Smooth muscle cell (in vitro differentiated cells): ENCODE data around the gene DOCK3. TPM values are rescaled to one million over a fixed set of nuclear protein-coding genes. Genes with fewer than 3 reads are reported as not detected.

ENCODE experiments used
- DNase-seq: peaks from one replicate; lab custom pipeline; 2025; ENCODE audit not compliant: unreplicated experiment; lab: John Stamatoyannopoulos, UW
- H2AFZ ChIP-seq: fragments of 200-600 bp; sonication (generic); 2 replicates; pipeline ENCODE4 v1.6.0; 2016; ENCODE audit warnings: antibody characterized with exemption, low read depth, mild to moderate bottlenecking
- H3F3A ChIP-seq: fragments of 200-600 bp; sonication (generic); 2 replicates; pipeline ENCODE4 v1.6.0; 2017; ENCODE audit warnings: antibody characterized with exemption, low read depth
- H3K27ac ChIP-seq: fragments of 200-600 bp; sonication (generic); 2 replicates; pipeline ENCODE4 v1.5.1; 2016; ENCODE audit warnings: low read depth, mild to moderate bottlenecking
- H3K27me3 ChIP-seq: fragments of 200-600 bp; sonication (generic); 2 replicates; pipeline ENCODE4 v1.6.1; 2016; ENCODE audit warnings: low read depth, mild to moderate bottlenecking
- H3K36me3 ChIP-seq: fragments of 200-600 bp; sonication (generic); 2 replicates; pipeline ENCODE4 v1.5.1; 2016; ENCODE audit warnings: low read depth
- H3K4me1 ChIP-seq: fragments of 200-600 bp; sonication (generic); 2 replicates; pipeline ENCODE4 v1.5.1; 2016; ENCODE audit warnings: low read depth
- H3K4me2 ChIP-seq: fragments of 200-600 bp; sonication (generic); 2 replicates; pipeline ENCODE4 v1.6.0; 2016; ENCODE audit warnings: mild to moderate bottlenecking
- H3K4me3 ChIP-seq: fragments of 200-600 bp; sonication (generic); 2 replicates; pipeline ENCODE4 v1.5.1; 2016; ENCODE audit warnings: mild to moderate bottlenecking
- H3K79me2 ChIP-seq: fragments of 200-600 bp; sonication (generic); 2 replicates; pipeline ENCODE4 v1.6.0; 2016; ENCODE audit warnings: low read depth, mild to moderate bottlenecking
- H3K9ac ChIP-seq: fragments of 200-600 bp; sonication (generic); 2 replicates; pipeline ENCODE4 v1.6.0; 2016; ENCODE audit warnings: low read depth
- H3K9me3 ChIP-seq: fragments of 200-600 bp; sonication (generic); replicated peaks from 2 replicates; pipeline ENCODE4 v1.5.1; 2016; ENCODE audit warnings: low read depth
- H4K20me1 ChIP-seq: fragments of 200-600 bp; sonication (generic); 2 replicates; pipeline ENCODE4 v1.6.0; 2016; ENCODE audit warnings: low read depth
- CTCF ChIP-seq: fragments of 200-600 bp; sonication (generic); IDR thresholded peaks from 2 replicates; pipeline ENCODE4 v1.5.1; 2017; ENCODE audit warnings: borderline replicate concordance, mild to moderate bottlenecking, antibody characterized with exemption; ENCODE audit not compliant: insufficient read depth, poor library complexity, severe bottlenecking
- WGBS: methylation state at CpG from one replicate; pipeline ENCODE4 v1.1.7; 2016; ENCODE audit warnings: low lambda C conversion rate; 5-methylcytosine and 5-hydroxymethylcytosine counted together
- polyA plus RNA-seq: library from polyadenylated mRNA; unstranded; fragments of >200 nt; fragmentation: Nextera tagmentation; extraction: Ambion mirVana; gene quantifications from 2 replicates; pipeline ENCODE4 v1.2.1, GENCODE V29; 2016
- total RNA-seq: library from RNA; depleted of rRNA; stranded (reverse); fragments of >200 nt; gene quantifications from 2 replicates; pipeline ENCODE4 v1.2.3, GENCODE V29; 2014

DOCK3 gene
- total and polyA plus RNA-seq, 2 experiments from 2014 or later, result 0.29 to 2.2 TPM

- no peak overlapping the region for H3K4me3 ChIP-seq
- no peaks in the 10 kb centered on the region for H3K79me2 ChIP-seq
- H3K27ac ChIP-seq, result no peak overlapping the region
- H3K36me3 ChIP-seq, result no peaks in the 10 kb centered on the region
- H3K27me3 ChIP-seq, result no peaks in the 10 kb centered on the region
- H3K4me1 ChIP-seq, result no peaks in the 10 kb centered on the region
- no peak for TF ChIP-seq CTCF
- H3K4me2 ChIP-seq, result no peak overlapping the region
- DNase-seq, result no peak
- 91% methylated on average over 2 of the region's 2 CpGs for WGBS
- H3F3A ChIP-seq, result no peaks in the 10 kb centered on the region
- no peak overlapping the region for H2AFZ ChIP-seq
- no peak overlapping the region for H3K9ac ChIP-seq
- H3K9me3 ChIP-seq, result no peaks in the 10 kb centered on the region
- H4K20me1 ChIP-seq, result no peaks in the 10 kb centered on the region
Measured at GRCh38 chr3:50936389-50936788, 261.7 kb downstream of the DOCK3 start.

- WGBS, result 95% methylated on average over 2 of the region's 2 CpGs
- H3K27ac ChIP-seq, result no peak overlapping the region
- no peaks in the 10 kb centered on the region for H3K36me3 ChIP-seq
- no peaks in the 10 kb centered on the region for H3K4me1 ChIP-seq
- no peak for TF ChIP-seq CTCF
- no peaks in the 10 kb centered on the region for H4K20me1 ChIP-seq
- no peaks in the 10 kb centered on the region for H3K79me2 ChIP-seq
- H2AFZ ChIP-seq, result no peak overlapping the region
- no peak overlapping the region for H3K4me3 ChIP-seq
- no peak for DNase-seq
- no peak overlapping the region for H3K4me2 ChIP-seq
- H3K9ac ChIP-seq, result no peak overlapping the region
- H3K9me3 ChIP-seq, result no peaks in the 10 kb centered on the region
- H3F3A ChIP-seq, result no peaks in the 10 kb centered on the region
- H3K27me3 ChIP-seq, result no peaks in the 10 kb centered on the region
Measured at GRCh38 chr3:50947419-50947818, 272.7 kb downstream of the DOCK3 start.

- Histone ChIP-seq H3K4me2 (no peak overlapping the region), H3K4me1 (no peaks in the 10 kb centered on the region), H3K79me2 (no peaks in the 10 kb centered on the region), H3K9me3 (no peaks in the 10 kb centered on the region), H3F3A (no peaks in the 10 kb centered on the region), H3K27me3 (no peaks in the 10 kb centered on the region), H3K9ac (no peak overlapping the region), H2AFZ (no peak overlapping the region), H3K36me3 (no peaks in the 10 kb centered on the region), H4K20me1 (no peaks in the 10 kb centered on the region), H3K27ac (no peak overlapping the region), H3K4me3 (no peak overlapping the region)
- DNase-seq, result no peak
- TF ChIP-seq CTCF, result no peak
- WGBS, result 93% methylated on average over 2 of the region's 2 CpGs
Measured at GRCh38 chr3:50950591-50950990, 275.9 kb downstream of the DOCK3 start.

- Histone ChIP-seq H3K4me1 (no peaks in the 10 kb centered on the region), H2AFZ (no peak overlapping the region), H3F3A (no peaks in the 10 kb centered on the region), H3K79me2 (no peaks in the 10 kb centered on the region), H3K9ac (no peak overlapping the region), H3K27me3 (no peaks in the 10 kb centered on the region), H3K4me2 (no peak overlapping the region), H3K27ac (no peak overlapping the region), H3K9me3 (no peaks in the 10 kb centered on the region), H3K36me3 (no peaks in the 10 kb centered on the region), H3K4me3 (no peak overlapping the region), H4K20me1 (no peaks in the 10 kb centered on the region)
- WGBS, result 90% methylated on average over 5 of the region's 5 CpGs
- no peak for DNase-seq
- no peak for TF ChIP-seq CTCF
Measured at GRCh38 chr3:50953825-50954414, 279.2 kb downstream of the DOCK3 start.
